DOHH2 (cell line): ENCODE data around the gene AURKA.
"Not testable (repeated sequence)": the region's sequence is repeated elsewhere in the genome, so short reads cannot be mapped to it uniquely, and the experiment has no call there.

ENCODE experiments used
- H3F3A ChIP-seq: fragments of 200-600 bp; sonication (generic), shearing (Covaris generic); 2 replicates; pipeline ENCODE4 v1.6.0; 2016; ENCODE audit warnings: antibody characterized with exemption, mild to moderate bottlenecking; ENCODE audit not compliant: control insufficient read depth, insufficient read depth
- H3K27ac ChIP-seq: fragments of 200-600 bp; sonication (generic); 2 replicates; pipeline ENCODE4 v1.5.1; 2014; ENCODE audit warnings: low read depth, mild to moderate bottlenecking, low read length, moderate library complexity
- H3K27me3 ChIP-seq: fragments of 200-600 bp; sonication (generic); 2 replicates; pipeline ENCODE4 v1.6.1; 2014; ENCODE audit warnings: mild to moderate bottlenecking, low read length, mixed read lengths; ENCODE audit not compliant: control insufficient read depth
- H3K36me3 ChIP-seq: fragments of 200-600 bp; sonication (generic); 2 replicates; pipeline ENCODE4 v1.6.1; 2014; ENCODE audit warnings: mild to moderate bottlenecking, low read length, moderate library complexity, mixed read lengths; ENCODE audit not compliant: control insufficient read depth
- H3K4me1 ChIP-seq: fragments of 200-600 bp; sonication (generic); 2 replicates; pipeline ENCODE4 v1.6.1; 2014; ENCODE audit warnings: mild to moderate bottlenecking, low read length, mixed read lengths; ENCODE audit not compliant: control insufficient read depth
- H3K4me2 ChIP-seq: fragments of 200-600 bp; sonication (generic); 2 replicates; pipeline ENCODE4 v1.6.0; 2014; ENCODE audit warnings: mild to moderate bottlenecking, low read length, moderate library complexity
- H3K4me3 ChIP-seq: fragments of 200-600 bp; sonication (generic); 2 replicates; pipeline ENCODE4 v1.5.1; 2014; ENCODE audit warnings: mild to moderate bottlenecking, low read length, mixed read lengths
- H3K79me2 ChIP-seq: fragments of 200-600 bp; sonication (generic); 2 replicates; pipeline ENCODE4 v1.6.1; 2014; ENCODE audit warnings: mild to moderate bottlenecking, low read length, mixed read lengths; ENCODE audit not compliant: control insufficient read depth
- H3K9me2 ChIP-seq: fragments of 200-600 bp; sonication (generic); replicated peaks from 2 replicates; pipeline ENCODE4 v1.6.1; 2014; ENCODE audit warnings: mild to moderate bottlenecking, low read length, mixed read lengths; ENCODE audit not compliant: control insufficient read depth
- H3K9me3 ChIP-seq: fragments of 200-600 bp; sonication (generic); 2 replicates; pipeline ENCODE4 v1.6.1; 2014; ENCODE audit warnings: antibody characterized with exemption, low read length, mixed read lengths; ENCODE audit not compliant: control insufficient read depth, insufficient read depth
- H4K20me1 ChIP-seq: fragments of 200-600 bp; sonication (generic); 2 replicates; pipeline ENCODE4 v1.6.0; 2014; ENCODE audit warnings: low read depth, mild to moderate bottlenecking, antibody characterized with exemption, low read length, moderate library complexity; ENCODE audit not compliant: control insufficient read depth, insufficient read depth
- EZH2phosphoT487 ChIP-seq: fragments of 200-600 bp; sonication (generic); IDR thresholded peaks from 2 replicates; pipeline ENCODE4 v1.6.1; 2017; ENCODE audit warnings: borderline replicate concordance, mild to moderate bottlenecking, antibody characterized with exemption, low read length, moderate library complexity, mixed read lengths
- TF ChIP-seq, protein P1 (sequence below): fragments of 200-600 bp; sonication (generic); IDR thresholded peaks from one replicate; pipeline ENCODE4 v1.5.1; 2014; ENCODE audit warnings: antibody characterized with exemption, mild to moderate bottlenecking, low read depth, low read length; ENCODE audit not compliant: poor library complexity, severe bottlenecking

The AURKA gene

DNA sequence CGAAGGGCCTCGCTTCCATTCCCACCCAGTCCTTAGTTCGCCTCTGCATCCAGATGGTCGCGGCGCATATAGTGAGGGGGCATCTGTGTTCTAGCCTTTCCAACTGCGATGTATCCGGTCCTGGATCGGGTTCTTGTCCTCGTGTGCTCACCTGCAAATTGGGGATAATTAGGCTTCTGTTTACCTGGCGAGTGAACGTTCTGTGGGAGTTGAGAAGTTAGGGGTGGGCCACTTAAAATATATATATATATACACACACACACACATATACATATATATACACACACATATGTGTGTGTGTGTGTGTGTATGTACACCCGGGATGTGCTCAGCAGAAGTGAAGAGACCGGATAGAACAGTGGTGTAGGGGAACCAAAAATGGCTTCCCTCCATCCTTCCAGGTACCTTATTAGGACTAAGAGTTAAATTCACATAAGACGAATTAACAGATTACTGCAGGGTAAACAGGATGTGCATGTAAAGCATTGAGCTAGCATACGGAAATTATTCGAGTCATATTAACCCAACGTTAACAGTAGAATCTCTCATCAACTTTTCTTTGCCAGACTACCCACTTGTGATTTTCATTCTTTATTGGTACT is 967 bp upstream of the AURKA start:
- TF ChIP-seq, protein P1, sequence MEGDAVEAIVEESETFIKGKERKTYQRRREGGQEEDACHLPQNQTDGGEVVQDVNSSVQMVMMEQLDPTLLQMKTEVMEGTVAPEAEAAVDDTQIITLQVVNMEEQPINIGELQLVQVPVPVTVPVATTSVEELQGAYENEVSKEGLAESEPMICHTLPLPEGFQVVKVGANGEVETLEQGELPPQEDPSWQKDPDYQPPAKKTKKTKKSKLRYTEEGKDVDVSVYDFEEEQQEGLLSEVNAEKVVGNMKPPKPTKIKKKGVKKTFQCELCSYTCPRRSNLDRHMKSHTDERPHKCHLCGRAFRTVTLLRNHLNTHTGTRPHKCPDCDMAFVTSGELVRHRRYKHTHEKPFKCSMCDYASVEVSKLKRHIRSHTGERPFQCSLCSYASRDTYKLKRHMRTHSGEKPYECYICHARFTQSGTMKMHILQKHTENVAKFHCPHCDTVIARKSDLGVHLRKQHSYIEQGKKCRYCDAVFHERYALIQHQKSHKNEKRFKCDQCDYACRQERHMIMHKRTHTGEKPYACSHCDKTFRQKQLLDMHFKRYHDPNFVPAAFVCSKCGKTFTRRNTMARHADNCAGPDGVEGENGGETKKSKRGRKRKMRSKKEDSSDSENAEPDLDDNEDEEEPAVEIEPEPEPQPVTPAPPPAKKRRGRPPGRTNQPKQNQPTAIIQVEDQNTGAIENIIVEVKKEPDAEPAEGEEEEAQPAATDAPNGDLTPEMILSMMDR: no peak
- TF ChIP-seq EZH2phosphoT487: no peak
- peaks cover 90% of the 10 kb centered on the region for H3K36me3 ChIP-seq
- peaks cover 89% of the 10 kb centered on the region for H3K79me2 ChIP-seq

DNA sequence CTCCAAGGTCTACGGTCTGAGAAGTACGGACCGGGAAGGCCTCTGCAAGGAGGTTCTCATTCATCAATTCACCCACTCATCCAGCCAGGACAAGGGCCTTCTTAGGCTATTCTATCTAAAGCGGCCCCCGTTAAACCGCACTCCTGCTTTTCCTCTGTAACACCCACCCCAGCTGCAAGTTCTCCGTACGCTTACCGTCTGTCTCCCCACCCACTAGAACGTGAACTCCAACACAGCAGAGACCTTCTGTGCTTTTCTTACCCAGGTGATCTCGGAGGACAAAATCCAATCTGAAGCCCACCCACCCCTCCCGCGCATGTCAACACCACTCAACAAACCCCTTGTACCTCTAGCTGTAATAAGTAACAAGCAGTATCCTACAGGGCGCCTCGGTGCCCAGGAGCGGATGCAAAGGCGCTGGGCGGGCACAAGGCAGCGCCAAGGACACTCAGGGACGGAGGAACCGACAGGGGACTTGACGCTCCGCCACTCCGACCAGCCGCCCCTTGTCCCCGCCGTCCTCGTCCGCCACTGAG is 351 bp downstream of the AURKA start:
- peaks cover 6% of the 10 kb centered on the region; the same call in 1 of the 2 replicates for H4K20me1 ChIP-seq
- peaks cover 4% of the 10 kb centered on the region; the same call in 1 of the 2 replicates for H3F3A ChIP-seq
- H3K4me2 ChIP-seq: peak overlapping the region; percentile 72
- no peak for TF ChIP-seq EZH2phosphoT487
- TF ChIP-seq, protein P1: no peak
- H3K4me1 ChIP-seq: peaks cover 31% of the 10 kb centered on the region
- peaks cover 92% of the 10 kb centered on the region for H3K79me2 ChIP-seq
- peak overlapping the region; percentile 97 for H3K4me3 ChIP-seq
- H3K27ac ChIP-seq: peak overlapping the region; percentile 84
- peaks cover 89% of the 10 kb centered on the region for H3K36me3 ChIP-seq
- H3K9me2 ChIP-seq: no peaks in the 10 kb centered on the region
- no peaks in the 10 kb centered on the region for H3K9me3 ChIP-seq
- no peaks in the 10 kb centered on the region for H3K27me3 ChIP-seq

More for the DNA sequence above, 967 bp upstream of the AURKA start:
- Histone ChIP-seq H4K20me1 (peaks cover 6% of the 10 kb centered on the region; the same call in 1 of the 2 replicates), H3K27ac (peak overlapping the region; percentile 84), H3K9me3 (no peaks in the 10 kb centered on the region), H3F3A (peaks cover 6% of the 10 kb centered on the region), H3K4me2 (peak overlapping the region; percentile 72), H3K27me3 (no peaks in the 10 kb centered on the region), H3K9me2 (no peaks in the 10 kb centered on the region), H3K4me3 (peak overlapping the region; percentile 97), H3K4me1 (peaks cover 31% of the 10 kb centered on the region)

DNA sequence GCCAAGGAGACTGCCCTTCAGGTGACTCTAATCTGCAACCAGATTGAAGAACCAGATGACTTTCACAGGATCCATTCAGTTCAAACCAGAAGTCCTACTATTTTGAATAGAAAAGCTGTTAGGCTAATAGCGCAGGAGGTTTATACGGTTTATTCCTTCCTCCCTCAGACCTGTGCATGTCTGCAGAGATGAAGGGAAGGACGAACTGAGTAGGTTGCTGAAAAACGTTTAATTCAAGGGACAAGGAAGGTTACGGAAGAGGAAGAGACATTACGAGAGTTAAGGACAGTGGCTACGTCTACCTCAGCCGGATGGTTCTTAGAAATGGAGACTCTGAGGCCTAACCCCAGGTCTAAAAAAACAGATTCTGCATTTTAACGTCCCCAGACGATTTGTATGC is 978 bp downstream of the AURKA start:
- TF ChIP-seq EZH2phosphoT487: no peak
- TF ChIP-seq, protein P1: no peak
- Histone ChIP-seq H3K79me2 (peaks cover 96% of the 10 kb centered on the region), H3K27me3 (no peaks in the 10 kb centered on the region), H3K9me3 (no peaks in the 10 kb centered on the region), H3K9me2 (no peaks in the 10 kb centered on the region), H3K27ac (peak overlapping the region; percentile 84), H3K36me3 (peaks cover 89% of the 10 kb centered on the region), H3K4me2 (peak overlapping the region; percentile 72), H3K4me3 (peak overlapping the region; percentile 97), H3K4me1 (peaks cover 31% of the 10 kb centered on the region), H4K20me1 (peaks cover 6% of the 10 kb centered on the region; the same call in 1 of the 2 replicates), H3F3A (peaks cover 3% of the 10 kb centered on the region; the same call in 1 of the 2 replicates)

DNA sequence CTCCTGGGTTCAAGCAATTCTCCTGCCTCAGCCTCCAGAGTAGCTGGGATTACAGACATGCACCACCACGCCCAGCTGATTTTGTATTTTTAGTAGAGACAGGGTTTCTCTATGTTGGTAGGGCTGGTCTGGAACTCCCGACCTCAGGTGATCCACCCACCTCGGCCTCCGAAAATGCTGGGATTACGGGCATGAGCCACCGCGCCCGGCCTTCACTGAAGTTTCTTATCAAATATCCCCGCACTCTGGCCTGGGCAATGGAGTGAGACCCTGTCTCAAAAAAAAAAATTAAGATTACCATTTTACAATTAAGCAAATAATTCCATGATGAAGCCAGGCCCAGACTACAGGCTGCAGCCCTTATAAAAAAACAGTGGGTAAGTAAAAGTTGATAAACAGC is 1.6 kb downstream of the AURKA start:
- H3K9me3 ChIP-seq, H3K9me2 ChIP-seq, H4K20me1 ChIP-seq, H3K27me3 ChIP-seq, H3K27ac ChIP-seq, H3F3A ChIP-seq: not testable (repeated sequence)
- Histone ChIP-seq H3K36me3 (peaks cover 89% of the 10 kb centered on the region), H3K4me2 (peak overlapping the region; percentile 72), H3K79me2 (peaks cover 95% of the 10 kb centered on the region), H3K4me3 (peak overlapping the region; percentile 97), H3K4me1 (peaks cover 31% of the 10 kb centered on the region)
